PC-3 (cell line): Measurements from ENCODE around the gene MGST1.

Experiments
- CTCF ChIP-seq: fragments of 300-600 bp; sonication (generic); conservative IDR thresholded peaks from 2 replicates; pipeline ENCODE4 v1.5.1; 2017; ENCODE audit warnings: antibody characterized with exemption, low read depth, mild to moderate bottlenecking, low read length
- EZH2 ChIP-seq: fragments of 300-600 bp; sonication (generic); IDR thresholded peaks from one replicate; pipeline ENCODE4 v1.6.1; 2017; ENCODE audit warnings: antibody characterized with exemption, mild to moderate bottlenecking, low read length; ENCODE audit not compliant: unreplicated experiment
- EZH2phosphoT487 ChIP-seq: fragments of 300-600 bp; sonication (generic); IDR thresholded peaks from 2 replicates; pipeline ENCODE4 v1.6.1; 2018; ENCODE audit warnings: mild to moderate bottlenecking, antibody characterized with exemption, low read length, borderline replicate concordance

GRCh38 chr12:16385782-16386646, 38.6 kb downstream of the MGST1 start:
- TF ChIP-seq EZH2 (no peak), CTCF (peak; percentile 54), EZH2phosphoT487 (no peak)
